GM13977 (cell line): Measurements from ENCODE around the gene RAPGEF5.

Source experiments
- DNase-seq: peaks from one replicate; pipeline ENCODE4 v3.0.0; 2012; ENCODE audit warnings: low spot score
- in situ Hi-C: fragments of 300-500 bp; cut with MboI; formaldehyde crosslinking; loops from one replicate; pipeline ENCODE4 v1.12.0; 2022; ENCODE audit warnings: low sequenced_read_pairs, low pct_unique_long_range_greater_than_20kb, mixed read lengths, inconsistent platforms; ENCODE audit not compliant: unreplicated experiment
- TF ChIP-seq, protein P1 (sequence below): IDR thresholded peaks from 2 replicates; pipeline ENCODE4 v1.5.1; 2012; ENCODE audit warnings: mild to moderate bottlenecking, control low read depth; ENCODE audit not compliant: insufficient read depth; ENCODE audit errors: extremely low read depth, missing control alignments

Gene RAPGEF5

GRCh38 chr7:22316914-22317313 is 40.0 kb downstream of the RAPGEF5 start:
- no peak for DNase-seq
- TF ChIP-seq, protein P1, sequence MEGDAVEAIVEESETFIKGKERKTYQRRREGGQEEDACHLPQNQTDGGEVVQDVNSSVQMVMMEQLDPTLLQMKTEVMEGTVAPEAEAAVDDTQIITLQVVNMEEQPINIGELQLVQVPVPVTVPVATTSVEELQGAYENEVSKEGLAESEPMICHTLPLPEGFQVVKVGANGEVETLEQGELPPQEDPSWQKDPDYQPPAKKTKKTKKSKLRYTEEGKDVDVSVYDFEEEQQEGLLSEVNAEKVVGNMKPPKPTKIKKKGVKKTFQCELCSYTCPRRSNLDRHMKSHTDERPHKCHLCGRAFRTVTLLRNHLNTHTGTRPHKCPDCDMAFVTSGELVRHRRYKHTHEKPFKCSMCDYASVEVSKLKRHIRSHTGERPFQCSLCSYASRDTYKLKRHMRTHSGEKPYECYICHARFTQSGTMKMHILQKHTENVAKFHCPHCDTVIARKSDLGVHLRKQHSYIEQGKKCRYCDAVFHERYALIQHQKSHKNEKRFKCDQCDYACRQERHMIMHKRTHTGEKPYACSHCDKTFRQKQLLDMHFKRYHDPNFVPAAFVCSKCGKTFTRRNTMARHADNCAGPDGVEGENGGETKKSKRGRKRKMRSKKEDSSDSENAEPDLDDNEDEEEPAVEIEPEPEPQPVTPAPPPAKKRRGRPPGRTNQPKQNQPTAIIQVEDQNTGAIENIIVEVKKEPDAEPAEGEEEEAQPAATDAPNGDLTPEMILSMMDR: no peak
- in situ Hi-C loops: no loop called here

DNA sequence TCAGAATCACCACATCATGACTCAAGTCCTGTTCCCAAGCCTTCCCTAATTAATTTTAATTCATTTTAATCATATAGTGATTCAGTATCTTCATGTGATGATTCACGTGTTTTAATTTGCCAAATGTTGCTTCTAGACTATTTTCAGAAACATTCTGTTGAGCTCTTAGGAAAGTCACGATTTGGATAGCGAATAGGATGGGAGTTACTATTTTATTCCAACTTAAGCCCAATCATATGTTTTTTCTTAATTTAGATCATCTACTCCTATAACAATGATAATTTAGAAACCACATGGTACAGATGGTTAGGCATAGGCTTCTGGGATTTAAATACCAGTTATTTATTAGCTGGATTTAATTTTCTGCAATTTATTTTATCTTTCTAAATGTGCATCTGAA is 49.1 kb downstream of the RAPGEF5 start:
- in situ Hi-C loops: no loop called here
- no peak for DNase-seq
- TF ChIP-seq, protein P1: no peak

- in situ Hi-C loops: no loop called here
- DNase-seq: no peak
- TF ChIP-seq, protein P1: no peak
Observed at GRCh38 chr7:22305706-22306105, 51.2 kb downstream of the RAPGEF5 start.

GRCh38 chr7:22302951-22303423 is 54.0 kb downstream of the RAPGEF5 start:
- DNase-seq: no peak
- in situ Hi-C loops: no loop called here

GRCh38 chr7:22302193-22302592 is 54.8 kb downstream of the RAPGEF5 start:
- no peak for DNase-seq
- TF ChIP-seq, protein P1: no peak
- in situ Hi-C loops: no loop called here

More at GRCh38 chr7:22302951-22303423, 54.0 kb downstream of the RAPGEF5 start:
- TF ChIP-seq, protein P1: no peak

DNA sequence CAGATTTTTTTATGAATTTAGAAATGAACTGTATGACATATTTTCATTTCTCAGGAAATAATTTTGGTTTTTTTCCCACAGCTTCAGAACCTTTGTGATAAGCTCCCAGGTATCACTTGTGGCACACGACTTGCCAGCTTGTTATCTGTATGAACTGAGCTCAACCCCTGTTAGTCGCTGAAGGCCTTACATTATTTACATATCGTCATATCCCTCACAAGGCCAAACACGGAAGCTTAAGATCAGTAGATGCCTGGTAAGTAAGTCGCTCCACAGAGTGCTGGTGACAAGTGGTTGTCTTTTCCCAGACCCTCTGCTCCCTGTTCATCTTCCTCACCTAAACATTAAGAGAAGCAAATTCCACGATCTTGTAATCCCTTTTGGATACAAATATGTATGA is 55.2 kb downstream of the RAPGEF5 start:
- no peak for DNase-seq
- in situ Hi-C loops: no loop called here
- TF ChIP-seq, protein P1: no peak

DNA sequence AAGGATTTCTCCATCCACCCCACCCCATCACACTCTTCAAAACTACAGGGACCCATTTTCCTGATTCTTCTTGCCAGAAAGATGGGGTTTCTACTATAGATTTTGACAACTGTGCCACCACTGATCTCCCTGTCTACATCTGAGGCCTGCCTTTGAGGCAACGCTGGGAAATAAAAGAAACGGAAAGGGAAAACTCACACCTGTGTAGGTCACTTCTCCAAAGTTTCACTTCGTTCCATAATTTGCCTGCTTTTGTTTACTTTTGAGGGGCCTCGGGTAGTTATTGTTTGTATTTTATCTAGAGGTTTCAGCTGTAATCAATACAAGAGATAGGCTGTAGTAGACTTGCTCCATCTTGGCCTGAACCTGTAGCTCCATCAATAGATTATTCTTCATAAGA is 56.1 kb downstream of the RAPGEF5 start:
- TF ChIP-seq, protein P1: no peak

More for the DNA sequence above, 56.1 kb downstream of the RAPGEF5 start:
- no peak for DNase-seq
- in situ Hi-C loops: no loop called here
